GM08714 (cell line): ENCODE results near the gene COG5.

Source experiments
- H3K4me3 ChIP-seq: fragments of 200-500 bp; sonication (Bioruptor generic); 2 replicates; pipeline ENCODE4 v1.5.1; 2014; ENCODE audit warnings: mild to moderate bottlenecking, low read length, inconsistent platforms
- ZNF274 ChIP-seq: IDR thresholded peaks from 2 replicates; pipeline ENCODE4 v1.6.1; 2012; ENCODE audit warnings: mild to moderate bottlenecking, low read depth, low read length

Gene COG5

GRCh38 chr7:107344799-107345198 is 218.9 kb downstream of the COG5 start:
- TF ChIP-seq ZNF274, result no peak
- H3K4me3 ChIP-seq, result no peak overlapping the region

GRCh38 chr7:107344286-107344685 is 219.4 kb downstream of the COG5 start:
- no peak overlapping the region for H3K4me3 ChIP-seq
- TF ChIP-seq ZNF274, result no peak

GRCh38 chr7:107338080-107338479 is 225.6 kb downstream of the COG5 start:
- H3K4me3 ChIP-seq, result no peak overlapping the region
- TF ChIP-seq ZNF274, result no peak

- no peak for TF ChIP-seq ZNF274
- H3K4me3 ChIP-seq, result no peak overlapping the region; the same call in 1 of the 2 replicates
These were observed 231.0 kb downstream of the COG5 start for GRCh38 chr7:107332488-107333269.

GRCh38 chr7:107330478-107330877 is 233.2 kb downstream of the COG5 start:
- no peak overlapping the region for H3K4me3 ChIP-seq
- TF ChIP-seq ZNF274, result no peak

- no peak for TF ChIP-seq ZNF274
- no peak overlapping the region for H3K4me3 ChIP-seq
These were observed 235.6 kb downstream of the COG5 start for GRCh38 chr7:107327986-107328569.

- TF ChIP-seq ZNF274, result no peak
- no peak overlapping the region for H3K4me3 ChIP-seq
These were observed 237.7 kb downstream of the COG5 start for GRCh38 chr7:107326061-107326460.

GRCh38 chr7:107322015-107322414 is 241.7 kb downstream of the COG5 start:
- no peak overlapping the region for H3K4me3 ChIP-seq
- no peak for TF ChIP-seq ZNF274

GRCh38 chr7:107321611-107322010 is 242.1 kb downstream of the COG5 start:
- no peak for TF ChIP-seq ZNF274
- no peak overlapping the region for H3K4me3 ChIP-seq

GRCh38 chr7:107319724-107320228 is 243.9 kb downstream of the COG5 start:
- no peak for TF ChIP-seq ZNF274
- H3K4me3 ChIP-seq, result no peak overlapping the region

GRCh38 chr7:107318523-107319160 is 245.1 kb downstream of the COG5 start:
- TF ChIP-seq ZNF274, result no peak

GRCh38 chr7:107315716-107316220 is 248.0 kb downstream of the COG5 start:
- H3K4me3 ChIP-seq, result no peak overlapping the region
- TF ChIP-seq ZNF274, result no peak

More at GRCh38 chr7:107318523-107319160, 245.1 kb downstream of the COG5 start:
- H3K4me3 ChIP-seq, result no peak overlapping the region

GRCh38 chr7:107313355-107313754 is 250.4 kb downstream of the COG5 start:
- no peak overlapping the region for H3K4me3 ChIP-seq
- no peak for TF ChIP-seq ZNF274

GRCh38 chr7:107312418-107312817 is 251.3 kb downstream of the COG5 start:
- no peak for TF ChIP-seq ZNF274
- no peak overlapping the region for H3K4me3 ChIP-seq
